Fibroblast of gingiva (primary cell): ENCODE data around the gene FBLN2.

ENCODE experiments used
- DNase-seq: peaks from one replicate; pipeline ENCODE4 v3.0.0-alpha.2; 2011; ENCODE audit warnings: low read depth

The FBLN2 gene

GRCh38 chr3:13567684-13568514 is 19.0 kb downstream of the FBLN2 start:
- DNase-seq = no peak

GRCh38 chr3:13568515-13569028 is 19.6 kb downstream of the FBLN2 start:
- no peak for DNase-seq

GRCh38 chr3:13569201-13569600 is 20.3 kb downstream of the FBLN2 start:
- DNase-seq = no peak

GRCh38 chr3:13569641-13570390 is 20.9 kb downstream of the FBLN2 start:
- no peak for DNase-seq

GRCh38 chr3:13570391-13571194 is 21.7 kb downstream of the FBLN2 start:
- no peak for DNase-seq

GRCh38 chr3:13571264-13571663 is 22.3 kb downstream of the FBLN2 start:
- no peak for DNase-seq

GRCh38 chr3:13571831-13572750 is 23.2 kb downstream of the FBLN2 start:
- no peak for DNase-seq

GRCh38 chr3:13572926-13573623 is 24.1 kb downstream of the FBLN2 start:
- DNase-seq = no peak

GRCh38 chr3:13574083-13574797 is 25.3 kb downstream of the FBLN2 start:
- DNase-seq = peak; percentile 24

- DNase-seq = no peak
Observed at GRCh38 chr3:13574798-13575451, 26.0 kb downstream of the FBLN2 start.

- DNase-seq = no peak
Observed at GRCh38 chr3:13575459-13576061, 26.6 kb downstream of the FBLN2 start.

GRCh38 chr3:13577181-13578121 is 28.5 kb downstream of the FBLN2 start:
- DNase-seq = no peak

GRCh38 chr3:13578251-13578650 is 29.3 kb downstream of the FBLN2 start:
- no peak for DNase-seq

- peak; percentile 88 for DNase-seq
Observed at GRCh38 chr3:13579063-13579462, 30.1 kb downstream of the FBLN2 start.

GRCh38 chr3:13580256-13581023 is 31.5 kb downstream of the FBLN2 start:
- DNase-seq = no peak

GRCh38 chr3:13581485-13582365 is 32.8 kb downstream of the FBLN2 start:
- DNase-seq = peak; percentile 35
